ENCODE data around the gene ANKRD13C. TPM values are rescaled to one million over a fixed set of nuclear protein-coding genes. Genes with fewer than 3 reads are reported as not detected.

The ANKRD13C gene, protein sequence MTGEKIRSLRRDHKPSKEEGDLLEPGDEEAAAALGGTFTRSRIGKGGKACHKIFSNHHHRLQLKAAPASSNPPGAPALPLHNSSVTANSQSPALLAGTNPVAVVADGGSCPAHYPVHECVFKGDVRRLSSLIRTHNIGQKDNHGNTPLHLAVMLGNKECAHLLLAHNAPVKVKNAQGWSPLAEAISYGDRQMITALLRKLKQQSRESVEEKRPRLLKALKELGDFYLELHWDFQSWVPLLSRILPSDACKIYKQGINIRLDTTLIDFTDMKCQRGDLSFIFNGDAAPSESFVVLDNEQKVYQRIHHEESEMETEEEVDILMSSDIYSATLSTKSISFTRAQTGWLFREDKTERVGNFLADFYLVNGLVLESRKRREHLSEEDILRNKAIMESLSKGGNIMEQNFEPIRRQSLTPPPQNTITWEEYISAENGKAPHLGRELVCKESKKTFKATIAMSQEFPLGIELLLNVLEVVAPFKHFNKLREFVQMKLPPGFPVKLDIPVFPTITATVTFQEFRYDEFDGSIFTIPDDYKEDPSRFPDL
- total RNA-seq (10 to 100 TPM; 11.6 to 14.1 TPM), polyA plus RNA-seq (1 to 10 TPM; 3.3 to 4.9 TPM)

DNA sequence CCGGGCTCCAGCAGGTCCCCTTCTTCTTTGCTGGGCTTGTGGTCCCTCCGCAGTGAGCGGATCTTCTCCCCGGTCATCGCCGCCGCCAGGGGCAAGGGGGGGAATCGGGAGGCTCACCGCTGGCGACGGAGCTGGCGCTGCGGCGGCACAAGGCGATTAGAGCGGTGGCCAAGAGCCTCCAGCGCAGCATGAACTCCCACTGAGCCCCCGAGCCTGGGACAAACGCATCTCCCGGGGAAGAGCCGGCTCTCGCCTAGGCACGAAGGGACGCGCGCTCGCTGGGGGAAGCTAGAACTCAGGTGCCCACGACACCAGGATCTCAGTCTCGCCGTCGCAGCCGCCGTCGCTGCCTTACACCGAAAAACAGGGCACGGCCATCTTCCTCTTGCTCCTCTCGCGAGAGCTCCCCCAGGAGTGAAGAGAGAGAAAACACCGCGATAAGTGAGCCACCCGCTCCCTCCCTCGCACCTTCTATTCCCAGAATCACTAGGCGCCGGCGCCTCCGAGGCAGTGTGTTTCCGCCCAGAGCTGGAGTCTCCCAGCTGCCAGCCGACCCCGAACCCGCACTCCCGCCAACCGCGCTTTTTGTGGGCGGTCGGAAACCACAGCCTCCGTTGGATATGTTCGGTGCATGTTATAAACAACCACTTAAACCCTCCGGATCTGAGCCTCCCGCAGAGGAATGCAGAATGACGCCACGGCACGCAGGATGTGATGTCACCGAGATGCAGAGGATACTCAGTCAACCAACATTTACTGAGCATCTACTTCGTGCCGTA is at the start of gene ANKRD13C:
ANKRD13C (minus strand) TSS at position 391 of the 779 bp plus-strand sequence; CDS start at position 77, 314 bp downstream.
- Histone ChIP-seq H3K9me3 (ENCODE audit: control insufficient read depth in 4 of 4, low read length in 3 of 4) (no peaks in the 10 kb centered on the region), H3K4me1 (ENCODE audit: control insufficient read depth in 4 of 4, insufficient read depth in 4 of 4, low read length in 3 of 4) (peaks cover 2 to 12% (median 8%) of the 10 kb centered on the region in 4 donors), H3K4me3 (ENCODE audit: low read depth in 1 of 3, low read length in 3 of 3) (peak within 1 kb of the TSS; percentile 72 to 98 (median 87)), H3K36me3 (ENCODE audit: control insufficient read depth in 4 of 4, insufficient read depth in 3 of 4, low read depth in 1 of 4, low read length in 3 of 4) (peaks cover 0 to 2% (median 0%) of the 10 kb centered on the region in 4 donors), H3K27me3 (ENCODE audit: control insufficient read depth in 4 of 4, insufficient read depth in 4 of 4, low read length in 3 of 4) (no peaks in the 10 kb centered on the region), H3K27ac (ENCODE audit: low read depth in 1 of 2, low read length in 2 of 2) (peak within 1 kb of the TSS; percentile 96 to 97), H3K9ac (ENCODE audit: low read depth in 1 of 2, low read length in 2 of 2) (peak within 1 kb of the TSS; percentile 91 to 96)
- DNase-seq (ENCODE audit: low spot score), result peak; percentile 90
- peak; percentile 59 for TF ChIP-seq NR2F2 (IDR thresholded peaks at IDR 0.05)
- TF ChIP-seq, protein P1, sequence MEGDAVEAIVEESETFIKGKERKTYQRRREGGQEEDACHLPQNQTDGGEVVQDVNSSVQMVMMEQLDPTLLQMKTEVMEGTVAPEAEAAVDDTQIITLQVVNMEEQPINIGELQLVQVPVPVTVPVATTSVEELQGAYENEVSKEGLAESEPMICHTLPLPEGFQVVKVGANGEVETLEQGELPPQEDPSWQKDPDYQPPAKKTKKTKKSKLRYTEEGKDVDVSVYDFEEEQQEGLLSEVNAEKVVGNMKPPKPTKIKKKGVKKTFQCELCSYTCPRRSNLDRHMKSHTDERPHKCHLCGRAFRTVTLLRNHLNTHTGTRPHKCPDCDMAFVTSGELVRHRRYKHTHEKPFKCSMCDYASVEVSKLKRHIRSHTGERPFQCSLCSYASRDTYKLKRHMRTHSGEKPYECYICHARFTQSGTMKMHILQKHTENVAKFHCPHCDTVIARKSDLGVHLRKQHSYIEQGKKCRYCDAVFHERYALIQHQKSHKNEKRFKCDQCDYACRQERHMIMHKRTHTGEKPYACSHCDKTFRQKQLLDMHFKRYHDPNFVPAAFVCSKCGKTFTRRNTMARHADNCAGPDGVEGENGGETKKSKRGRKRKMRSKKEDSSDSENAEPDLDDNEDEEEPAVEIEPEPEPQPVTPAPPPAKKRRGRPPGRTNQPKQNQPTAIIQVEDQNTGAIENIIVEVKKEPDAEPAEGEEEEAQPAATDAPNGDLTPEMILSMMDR (IDR thresholded peaks at IDR 0.05; ENCODE audit: low read depth, low read length, missing input control), result no peak
- TF ChIP-seq EGR1 (IDR thresholded peaks at IDR 0.05; ENCODE audit: low read depth in 2 of 2), result no peak
- TF ChIP-seq, protein P2, sequence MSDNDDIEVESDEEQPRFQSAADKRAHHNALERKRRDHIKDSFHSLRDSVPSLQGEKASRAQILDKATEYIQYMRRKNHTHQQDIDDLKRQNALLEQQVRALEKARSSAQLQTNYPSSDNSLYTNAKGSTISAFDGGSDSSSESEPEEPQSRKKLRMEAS (IDR thresholded peaks at IDR 0.05), result peak; percentile 66
- TF ChIP-seq, protein P3, sequence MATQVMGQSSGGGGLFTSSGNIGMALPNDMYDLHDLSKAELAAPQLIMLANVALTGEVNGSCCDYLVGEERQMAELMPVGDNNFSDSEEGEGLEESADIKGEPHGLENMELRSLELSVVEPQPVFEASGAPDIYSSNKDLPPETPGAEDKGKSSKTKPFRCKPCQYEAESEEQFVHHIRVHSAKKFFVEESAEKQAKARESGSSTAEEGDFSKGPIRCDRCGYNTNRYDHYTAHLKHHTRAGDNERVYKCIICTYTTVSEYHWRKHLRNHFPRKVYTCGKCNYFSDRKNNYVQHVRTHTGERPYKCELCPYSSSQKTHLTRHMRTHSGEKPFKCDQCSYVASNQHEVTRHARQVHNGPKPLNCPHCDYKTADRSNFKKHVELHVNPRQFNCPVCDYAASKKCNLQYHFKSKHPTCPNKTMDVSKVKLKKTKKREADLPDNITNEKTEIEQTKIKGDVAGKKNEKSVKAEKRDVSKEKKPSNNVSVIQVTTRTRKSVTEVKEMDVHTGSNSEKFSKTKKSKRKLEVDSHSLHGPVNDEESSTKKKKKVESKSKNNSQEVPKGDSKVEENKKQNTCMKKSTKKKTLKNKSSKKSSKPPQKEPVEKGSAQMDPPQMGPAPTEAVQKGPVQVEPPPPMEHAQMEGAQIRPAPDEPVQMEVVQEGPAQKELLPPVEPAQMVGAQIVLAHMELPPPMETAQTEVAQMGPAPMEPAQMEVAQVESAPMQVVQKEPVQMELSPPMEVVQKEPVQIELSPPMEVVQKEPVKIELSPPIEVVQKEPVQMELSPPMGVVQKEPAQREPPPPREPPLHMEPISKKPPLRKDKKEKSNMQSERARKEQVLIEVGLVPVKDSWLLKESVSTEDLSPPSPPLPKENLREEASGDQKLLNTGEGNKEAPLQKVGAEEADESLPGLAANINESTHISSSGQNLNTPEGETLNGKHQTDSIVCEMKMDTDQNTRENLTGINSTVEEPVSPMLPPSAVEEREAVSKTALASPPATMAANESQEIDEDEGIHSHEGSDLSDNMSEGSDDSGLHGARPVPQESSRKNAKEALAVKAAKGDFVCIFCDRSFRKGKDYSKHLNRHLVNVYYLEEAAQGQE (IDR thresholded peaks at IDR 0.05), result peak; percentile 84
- peak; percentile 69 to 80 for TF ChIP-seq GABPA (IDR thresholded peaks at IDR 0.05 in 1 of 2, conservative IDR thresholded peaks at IDR 0.05 in 1 of 2)
- peak in 1 of 2 donors; percentile 14 for TF ChIP-seq RAD21 (IDR thresholded peaks at IDR 0.05)
- peak; percentile 97 for TF ChIP-seq TAF1 (conservative IDR thresholded peaks at IDR 0.05)
- TF ChIP-seq HNF4A (conservative IDR thresholded peaks at IDR 0.05), result no peak
- TF ChIP-seq YY1 (IDR thresholded peaks at IDR 0.05), result peak; percentile 99
- peak; percentile 44 for TF ChIP-seq SP1 (IDR thresholded peaks at IDR 0.05)
- peak in 1 of 2 donors; percentile 46 for TF ChIP-seq RXRA (IDR thresholded peaks at IDR 0.05)
- TF ChIP-seq FOXA1 (IDR thresholded peaks at IDR 0.05), result no peak
- TF ChIP-seq, protein P4, sequence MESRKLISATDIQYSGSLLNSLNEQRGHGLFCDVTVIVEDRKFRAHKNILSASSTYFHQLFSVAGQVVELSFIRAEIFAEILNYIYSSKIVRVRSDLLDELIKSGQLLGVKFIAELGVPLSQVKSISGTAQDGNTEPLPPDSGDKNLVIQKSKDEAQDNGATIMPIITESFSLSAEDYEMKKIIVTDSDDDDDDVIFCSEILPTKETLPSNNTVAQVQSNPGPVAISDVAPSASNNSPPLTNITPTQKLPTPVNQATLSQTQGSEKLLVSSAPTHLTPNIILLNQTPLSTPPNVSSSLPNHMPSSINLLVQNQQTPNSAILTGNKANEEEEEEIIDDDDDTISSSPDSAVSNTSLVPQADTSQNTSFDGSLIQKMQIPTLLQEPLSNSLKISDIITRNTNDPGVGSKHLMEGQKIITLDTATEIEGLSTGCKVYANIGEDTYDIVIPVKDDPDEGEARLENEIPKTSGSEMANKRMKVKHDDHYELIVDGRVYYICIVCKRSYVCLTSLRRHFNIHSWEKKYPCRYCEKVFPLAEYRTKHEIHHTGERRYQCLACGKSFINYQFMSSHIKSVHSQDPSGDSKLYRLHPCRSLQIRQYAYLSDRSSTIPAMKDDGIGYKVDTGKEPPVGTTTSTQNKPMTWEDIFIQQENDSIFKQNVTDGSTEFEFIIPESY (IDR thresholded peaks at IDR 0.05), result peak; percentile 100
- TF ChIP-seq FOXA2 (IDR thresholded peaks at IDR 0.05), result no peak
- TF ChIP-seq HNF4G (IDR thresholded peaks at IDR 0.05), result no peak
- TF ChIP-seq, protein P5, sequence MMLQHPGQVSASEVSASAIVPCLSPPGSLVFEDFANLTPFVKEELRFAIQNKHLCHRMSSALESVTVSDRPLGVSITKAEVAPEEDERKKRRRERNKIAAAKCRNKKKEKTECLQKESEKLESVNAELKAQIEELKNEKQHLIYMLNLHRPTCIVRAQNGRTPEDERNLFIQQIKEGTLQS (IDR thresholded peaks at IDR 0.05), result peak; percentile 63
- TF ChIP-seq JUND (IDR thresholded peaks at IDR 0.05), result peak; percentile 13 to 26
- WGBS, result under 1% methylated on average over 65 of the region's 65 CpGs

Measured in liver (tissue), 9 donors.